MV-4-11 (cell line): Measurements from ENCODE around the gene C3orf49.

ENCODE experiments used
- DNase-seq: peaks from one replicate; lab custom pipeline; 2025; lab: John Stamatoyannopoulos, UW

The C3orf49 gene

GRCh38 chr3:63851287-63851686 is 32.2 kb downstream of the C3orf49 start:
- DNase-seq: no peak

- no peak for DNase-seq
Measured at GRCh38 chr3:63853106-63853505, 34.0 kb downstream of the C3orf49 start.

GRCh38 chr3:63855333-63855940 is 36.3 kb downstream of the C3orf49 start:
- DNase-seq: no peak

GRCh38 chr3:63857311-63857710 is 38.2 kb downstream of the C3orf49 start:
- no peak for DNase-seq

- DNase-seq: no peak
Measured at GRCh38 chr3:63860776-63861175, 41.7 kb downstream of the C3orf49 start.

- no peak for DNase-seq
Measured at GRCh38 chr3:63861306-63861705, 42.2 kb downstream of the C3orf49 start.

- no peak for DNase-seq
Measured at GRCh38 chr3:63862804-63863149, 43.7 kb downstream of the C3orf49 start.

GRCh38 chr3:63863150-63864007 is 44.3 kb downstream of the C3orf49 start, which contains the start of the genes ATXN7 and THOC7:
Gene ATXN7, plus strand, starts transcription at chr3:63863867. Its CDS starts 48,732 bp downstream, at chr3:63912599.
Gene THOC7, minus strand, starts transcription at chr3:63863805. Its CDS starts 15 bp downstream, at chr3:63863790.
- DNase-seq: peak; percentile 5

- peak; percentile 47 for DNase-seq
Measured at GRCh38 chr3:63864008-63864964, 45.2 kb downstream of the C3orf49 start.

GRCh38 chr3:63864965-63865327 is 45.8 kb downstream of the C3orf49 start:
- no peak for DNase-seq

- DNase-seq: no peak
Measured at GRCh38 chr3:63867225-63867624, 48.1 kb downstream of the C3orf49 start.

- DNase-seq: no peak
Measured at GRCh38 chr3:63869940-63870614, 51.0 kb downstream of the C3orf49 start.

GRCh38 chr3:63870615-63871005 is 51.5 kb downstream of the C3orf49 start:
- DNase-seq: no peak

GRCh38 chr3:63872135-63872924 is 53.2 kb downstream of the C3orf49 start:
- DNase-seq: no peak

- peak; percentile 62 for DNase-seq
Measured at GRCh38 chr3:63874769-63875168, 55.7 kb downstream of the C3orf49 start.

GRCh38 chr3:63875510-63875909 is 56.4 kb downstream of the C3orf49 start:
- no peak for DNase-seq

- no peak for DNase-seq
Measured at GRCh38 chr3:63876260-63876659, 57.2 kb downstream of the C3orf49 start.

GRCh38 chr3:63877737-63878393 is 58.8 kb downstream of the C3orf49 start:
- DNase-seq: no peak

- no peak for DNase-seq
Measured at GRCh38 chr3:63878394-63879060, 59.4 kb downstream of the C3orf49 start.

- no peak for DNase-seq
Measured at GRCh38 chr3:63880653-63881052, 61.6 kb downstream of the C3orf49 start.
